ENCODE measurements around the gene TCTA.

The TCTA gene

GRCh38 chr3:49412632-49413337, 562 bp downstream of the TCTA start:
- TF ChIP-seq Cebpa-rat (IDR thresholded peaks at IDR 0.05): no peak
- Histone ChIP-seq H4K20me1 (peaks cover 35 to 47% (median 39%) of the 10 kb centered on the region in 11 experiments), H3K9me3 (replicated peaks in 1 of 11) (no peaks in the 10 kb centered on the region), H3K27me3 (no peaks in the 10 kb centered on the region), H3K27ac (peak overlapping the region; percentile 79 to 100 (median 99)), H3K4me2 (peak overlapping the region; percentile 91 to 100 (median 98)), H3K9ac (peak overlapping the region; percentile 89 to 100 (median 99)), H3K4me1 (peaks cover 74 to 79% (median 77%) of the 10 kb centered on the region in 10 experiments), H3K36me3 (peaks cover 0 to 35% (median 11%) of the 10 kb centered on the region in 11 experiments; a peak in 17 of 22 replicates), H3K4me3 (peak overlapping the region; percentile 65 to 99 (median 96))

- peak overlapping the region; percentile 65 to 99 (median 96) for H3K4me3 ChIP-seq
- H3K36me3 ChIP-seq: peaks cover 0 to 35% (median 11%) of the 10 kb centered on the region in 11 experiments; a peak in 17 of 22 replicates
- H3K27me3 ChIP-seq: no peaks in the 10 kb centered on the region
- peak overlapping the region in 10 of 11 experiments; percentile 79 to 100 (median 99); a peak in 21 of 22 replicates for H3K27ac ChIP-seq
- H4K20me1 ChIP-seq: peaks cover 30 to 42% (median 33%) of the 10 kb centered on the region in 11 experiments
- H3K9me3 ChIP-seq (replicated peaks in 1 of 11): no peaks in the 10 kb centered on the region
- peaks cover 75 to 80% (median 77%) of the 10 kb centered on the region in 10 experiments for H3K4me1 ChIP-seq
- H3K9ac ChIP-seq: peak overlapping the region; percentile 89 to 100 (median 99); a peak in 21 of 22 replicates
- peak overlapping the region; percentile 91 to 100 (median 98) for H3K4me2 ChIP-seq
- TF ChIP-seq Cebpa-rat (IDR thresholded peaks at IDR 0.05): no peak
Measured at GRCh38 chr3:49413338-49413734, 1.1 kb downstream of the TCTA start.

GRCh38 chr3:49414753-49415152, 2.5 kb downstream of the TCTA start:
- Histone ChIP-seq H3K36me3 (peaks cover 5 to 46% (median 13%) of the 10 kb centered on the region in 11 experiments; a peak in 19 of 22 replicates), H3K27ac (peak overlapping the region in 10 of 11 experiments; percentile 47 to 100 (median 99); a peak in 20 of 22 replicates)
- no peak for TF ChIP-seq Cebpa-rat (IDR thresholded peaks at IDR 0.05)

GRCh38 chr3:49415931-49416601, 3.8 kb downstream of the TCTA start:
- Histone ChIP-seq H3K4me3 (peak overlapping the region in 7 of 10 experiments; percentile 7 to 49 (median 26); a peak in 11 of 20 replicates), H3K27ac (peak overlapping the region in 10 of 11 experiments; percentile 47 to 100 (median 99); a peak in 20 of 22 replicates), H3K9ac (peak overlapping the region; percentile 9 to 100 (median 57); a peak in 19 of 22 replicates), H4K20me1 (peaks cover 2 to 18% (median 6%) of the 10 kb centered on the region in 11 experiments; a peak in 19 of 22 replicates), H3K36me3 (peaks cover 6 to 56% (median 20%) of the 10 kb centered on the region in 11 experiments; a peak in 18 of 22 replicates), H3K9me3 (replicated peaks in 1 of 11) (no peaks in the 10 kb centered on the region), H3K4me2 (peak overlapping the region; percentile 91 to 100 (median 98)), H3K27me3 (no peaks in the 10 kb centered on the region), H3K4me1 (peaks cover 76 to 84% (median 82%) of the 10 kb centered on the region in 10 experiments)
- TF ChIP-seq Cebpa-rat (IDR thresholded peaks at IDR 0.05): peak in 6 of 11 experiments; percentile 13 to 90 (median 58); a peak in 9 of 22 replicates

More at GRCh38 chr3:49414753-49415152, 2.5 kb downstream of the TCTA start:
- Histone ChIP-seq H3K4me2 (peak overlapping the region; percentile 91 to 100 (median 98)), H3K4me1 (peaks cover 74 to 80% (median 77%) of the 10 kb centered on the region in 10 experiments), H3K4me3 (0 out of 20 replicates have a peak overlapping the region, but pooled peaks of 1 of the 10 experiments have one; percentile 2), H3K9me3 (replicated peaks in 1 of 11) (no peaks in the 10 kb centered on the region), H3K27me3 (no peaks in the 10 kb centered on the region), H3K9ac (peak overlapping the region; percentile 3 to 100 (median 57); a peak in 16 of 22 replicates), H4K20me1 (peaks cover 15 to 31% (median 19%) of the 10 kb centered on the region in 11 experiments)

GRCh38 chr3:49416867-49417266, 4.6 kb downstream of the TCTA start:
- TF ChIP-seq Cebpa-rat (IDR thresholded peaks at IDR 0.05): no peak
- Histone ChIP-seq H3K4me2 (peak overlapping the region; percentile 91 to 100 (median 98)), H4K20me1 (peaks cover 0 to 15% (median 0%) of the 10 kb centered on the region in 11 experiments; a peak in 3 of 22 replicates), H3K36me3 (peaks cover 6 to 57% (median 20%) of the 10 kb centered on the region in 11 experiments; a peak in 18 of 22 replicates), H3K4me3 (peak overlapping the region in 8 of 10 experiments; percentile 7 to 47 (median 26); a peak in 10 of 20 replicates), H3K9me3 (replicated peaks in 1 of 11) (no peaks in the 10 kb centered on the region), H3K4me1 (peaks cover 84 to 92% (median 90%) of the 10 kb centered on the region in 10 experiments), H3K27me3 (no peaks in the 10 kb centered on the region), H3K9ac (peak overlapping the region; percentile 13 to 100 (median 57); a peak in 18 of 22 replicates), H3K27ac (peak overlapping the region; percentile 47 to 100 (median 99))

GRCh38 chr3:49417516-49418120, 5.4 kb downstream of the TCTA start:
- H3K4me3 ChIP-seq: peak overlapping the region in 2 of 10 experiments; percentile 3 to 22; a peak in 4 of 20 replicates
- peak overlapping the region; percentile 91 to 100 (median 98) for H3K4me2 ChIP-seq
- TF ChIP-seq Cebpa-rat (IDR thresholded peaks at IDR 0.05): no peak
- H3K9ac ChIP-seq: peak overlapping the region in 8 of 11 experiments; percentile 13 to 100 (median 66); a peak in 12 of 22 replicates
- H4K20me1 ChIP-seq: peaks cover 0 to 15% (median 0%) of the 10 kb centered on the region in 11 experiments; a peak in 3 of 22 replicates
- peak overlapping the region; percentile 47 to 100 (median 99); a peak in 20 of 22 replicates for H3K27ac ChIP-seq
- peaks cover 88 to 99% (median 97%) of the 10 kb centered on the region in 10 experiments for H3K4me1 ChIP-seq
- peaks cover 6 to 61% (median 20%) of the 10 kb centered on the region in 11 experiments; a peak in 18 of 22 replicates for H3K36me3 ChIP-seq
- H3K9me3 ChIP-seq (replicated peaks in 1 of 11): no peaks in the 10 kb centered on the region
- no peaks in the 10 kb centered on the region for H3K27me3 ChIP-seq

GRCh38 chr3:49421890-49422378, 9.7 kb downstream of the TCTA start:
- Histone ChIP-seq H4K20me1 (peaks cover 0 to 4% (median 0%) of the 10 kb centered on the region in 11 experiments; a peak in 3 of 22 replicates), H3K27ac (peak overlapping the region in 8 of 11 experiments; percentile 25 to 61 (median 34); a peak in 9 of 22 replicates), H3K4me2 (peak overlapping the region; percentile 43 to 98 (median 79)), H3K36me3 (peaks cover 0 to 55% (median 14%) of the 10 kb centered on the region in 11 experiments; a peak in 13 of 22 replicates), H3K9ac (peak overlapping the region in 2 of 11 experiments; percentile 28 to 30; a peak in 3 of 22 replicates), H3K27me3 (no peaks in the 10 kb centered on the region), H3K9me3 (replicated peaks in 1 of 11) (no peaks in the 10 kb centered on the region), H3K4me1 (peaks cover 74 to 88% (median 81%) of the 10 kb centered on the region in 10 experiments), H3K4me3 (peak overlapping the region in 4 of 10 experiments; percentile 2 to 38 (median 15); a peak in 4 of 20 replicates)
- no peak for TF ChIP-seq Cebpa-rat (IDR thresholded peaks at IDR 0.05)
